Panc1 (cell line): ENCODE results near the gene PIGW.

Experiments used
- POLR2AphosphoS5 ChIP-seq: IDR thresholded peaks from 2 replicates; pipeline ENCODE4 v1.6.1; 2012; ENCODE audit warnings: mild to moderate bottlenecking, low read depth, low read length, moderate library complexity
- TF ChIP-seq, protein P1 (sequence below): fragments of 450-650 bp; IDR thresholded peaks from 2 replicates; pipeline ENCODE4 v1.5.1; 2017; ENCODE audit warnings: mild to moderate bottlenecking

DNA sequence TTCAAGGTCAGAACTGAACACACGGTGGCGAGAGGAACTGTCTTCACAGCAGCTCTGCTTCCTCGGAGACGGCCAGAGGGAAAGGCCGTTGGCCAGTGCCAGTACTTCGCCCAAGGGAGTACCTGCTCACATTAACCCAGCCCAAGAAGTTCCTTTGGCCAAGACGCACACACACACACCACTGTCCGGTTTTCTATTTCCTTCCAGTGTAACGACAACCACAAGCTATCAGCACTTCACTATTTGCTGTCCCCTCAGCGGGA, 9.2 kb downstream of the PIGW start:
- TF ChIP-seq, protein P1, sequence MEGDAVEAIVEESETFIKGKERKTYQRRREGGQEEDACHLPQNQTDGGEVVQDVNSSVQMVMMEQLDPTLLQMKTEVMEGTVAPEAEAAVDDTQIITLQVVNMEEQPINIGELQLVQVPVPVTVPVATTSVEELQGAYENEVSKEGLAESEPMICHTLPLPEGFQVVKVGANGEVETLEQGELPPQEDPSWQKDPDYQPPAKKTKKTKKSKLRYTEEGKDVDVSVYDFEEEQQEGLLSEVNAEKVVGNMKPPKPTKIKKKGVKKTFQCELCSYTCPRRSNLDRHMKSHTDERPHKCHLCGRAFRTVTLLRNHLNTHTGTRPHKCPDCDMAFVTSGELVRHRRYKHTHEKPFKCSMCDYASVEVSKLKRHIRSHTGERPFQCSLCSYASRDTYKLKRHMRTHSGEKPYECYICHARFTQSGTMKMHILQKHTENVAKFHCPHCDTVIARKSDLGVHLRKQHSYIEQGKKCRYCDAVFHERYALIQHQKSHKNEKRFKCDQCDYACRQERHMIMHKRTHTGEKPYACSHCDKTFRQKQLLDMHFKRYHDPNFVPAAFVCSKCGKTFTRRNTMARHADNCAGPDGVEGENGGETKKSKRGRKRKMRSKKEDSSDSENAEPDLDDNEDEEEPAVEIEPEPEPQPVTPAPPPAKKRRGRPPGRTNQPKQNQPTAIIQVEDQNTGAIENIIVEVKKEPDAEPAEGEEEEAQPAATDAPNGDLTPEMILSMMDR = no peak
- TF ChIP-seq POLR2AphosphoS5 = no peak
